Measurements from ENCODE around the gene FBXL15. TPM values are rescaled to one million over a fixed set of nuclear protein-coding genes. Genes with fewer than 3 reads are reported as not detected.

FBXL15 gene
- total and polyA plus RNA-seq, 2 of the 13 experiments (the other 11 are each of a cell fraction or from before 2014, with no cell fraction given) = 4.3 to 8.3 TPM

GRCh38 chr10:102450374-102451104 is 29.9 kb downstream of the FBXL15 start (continued):
- TF ChIP-seq ATM (IDR thresholded peaks at IDR 0.05; ENCODE audit: borderline replicate concordance) (no peak), MZF1 (CRISPR knock-in tag; IDR thresholded peaks at IDR 0.05; ENCODE audit: borderline replicate concordance) (no peak), SP4 (CRISPR knock-in tag; IDR thresholded peaks at IDR 0.05) (peak; percentile 86), EZH2 (conservative IDR thresholded peaks at IDR 0.05; ENCODE audit: low read depth, low read length) (no peak), TRIM22 (IDR thresholded peaks at IDR 0.05) (no peak), TCF7L2 (IDR thresholded peaks at IDR 0.05; ENCODE audit: low read depth, low read length) (no peak), ZSCAN9 (CRISPR knock-in tag; IDR thresholded peaks at IDR 0.05; ENCODE audit: borderline replicate concordance) (no peak), STAT5B (CRISPR knock-in tag; IDR thresholded peaks at IDR 0.05) (no peak), MYC (CRISPR knock-in tag; IDR thresholded peaks at IDR 0.05; ENCODE audit: borderline replicate concordance) (peak; percentile 88), THAP11 (CRISPR knock-in tag; IDR thresholded peaks at IDR 0.05) (peak; percentile 72), HNRNPLL (IDR thresholded peaks at IDR 0.05; ENCODE audit: low read depth, low read length, poor library complexity, severe bottlenecking) (peak; percentile 67), SNAPC2 (CRISPR knock-in tag; IDR thresholded peaks at IDR 0.05) (peak; percentile 77; the same call in 1 of the 2 replicates), ZNF3 (CRISPR knock-in tag; IDR thresholded peaks at IDR 0.05) (no peak), PLRG1 (conservative IDR thresholded peaks at IDR 0.05) (no peak), GATA4 (IDR thresholded peaks at IDR 0.05; ENCODE audit: borderline replicate concordance, low read depth) (no peak), BATF2 (CRISPR knock-in tag; IDR thresholded peaks at IDR 0.05) (0 out of 2 replicates have a peak, but pooled peaks have one; percentile 50), SYNCRIP (IDR thresholded peaks at IDR 0.05; ENCODE audit: insufficient read depth, low read depth, low read length) (no peak), IRF2 (CRISPR knock-in tag; IDR thresholded peaks at IDR 0.05) (0 out of 2 replicates have a peak, but pooled peaks have one; percentile 17), JUN (CRISPR knock-in tag; IDR thresholded peaks at IDR 0.05) (0 out of 2 replicates have a peak, but pooled peaks have one; percentile 69), ZNF354B (CRISPR knock-in tag; IDR thresholded peaks at IDR 0.05) (peak; percentile 78; the same call in 1 of the 2 replicates), ZZZ3 (CRISPR knock-in tag; IDR thresholded peaks at IDR 0.05; ENCODE audit: borderline replicate concordance) (0 out of 2 replicates have a peak, but pooled peaks have one; percentile 26), ZNF792 (CRISPR knock-in tag; IDR thresholded peaks at IDR 0.05) (0 out of 2 replicates have a peak, but pooled peaks have one; percentile 14)
- TF ChIP-seq, protein P1, sequence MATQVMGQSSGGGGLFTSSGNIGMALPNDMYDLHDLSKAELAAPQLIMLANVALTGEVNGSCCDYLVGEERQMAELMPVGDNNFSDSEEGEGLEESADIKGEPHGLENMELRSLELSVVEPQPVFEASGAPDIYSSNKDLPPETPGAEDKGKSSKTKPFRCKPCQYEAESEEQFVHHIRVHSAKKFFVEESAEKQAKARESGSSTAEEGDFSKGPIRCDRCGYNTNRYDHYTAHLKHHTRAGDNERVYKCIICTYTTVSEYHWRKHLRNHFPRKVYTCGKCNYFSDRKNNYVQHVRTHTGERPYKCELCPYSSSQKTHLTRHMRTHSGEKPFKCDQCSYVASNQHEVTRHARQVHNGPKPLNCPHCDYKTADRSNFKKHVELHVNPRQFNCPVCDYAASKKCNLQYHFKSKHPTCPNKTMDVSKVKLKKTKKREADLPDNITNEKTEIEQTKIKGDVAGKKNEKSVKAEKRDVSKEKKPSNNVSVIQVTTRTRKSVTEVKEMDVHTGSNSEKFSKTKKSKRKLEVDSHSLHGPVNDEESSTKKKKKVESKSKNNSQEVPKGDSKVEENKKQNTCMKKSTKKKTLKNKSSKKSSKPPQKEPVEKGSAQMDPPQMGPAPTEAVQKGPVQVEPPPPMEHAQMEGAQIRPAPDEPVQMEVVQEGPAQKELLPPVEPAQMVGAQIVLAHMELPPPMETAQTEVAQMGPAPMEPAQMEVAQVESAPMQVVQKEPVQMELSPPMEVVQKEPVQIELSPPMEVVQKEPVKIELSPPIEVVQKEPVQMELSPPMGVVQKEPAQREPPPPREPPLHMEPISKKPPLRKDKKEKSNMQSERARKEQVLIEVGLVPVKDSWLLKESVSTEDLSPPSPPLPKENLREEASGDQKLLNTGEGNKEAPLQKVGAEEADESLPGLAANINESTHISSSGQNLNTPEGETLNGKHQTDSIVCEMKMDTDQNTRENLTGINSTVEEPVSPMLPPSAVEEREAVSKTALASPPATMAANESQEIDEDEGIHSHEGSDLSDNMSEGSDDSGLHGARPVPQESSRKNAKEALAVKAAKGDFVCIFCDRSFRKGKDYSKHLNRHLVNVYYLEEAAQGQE (IDR thresholded peaks at IDR 0.05; ENCODE audit: borderline replicate concordance in 1 of 2, low read depth in 1 of 2, low read length in 2 of 2) = no peak
- TF ChIP-seq, protein P2, sequence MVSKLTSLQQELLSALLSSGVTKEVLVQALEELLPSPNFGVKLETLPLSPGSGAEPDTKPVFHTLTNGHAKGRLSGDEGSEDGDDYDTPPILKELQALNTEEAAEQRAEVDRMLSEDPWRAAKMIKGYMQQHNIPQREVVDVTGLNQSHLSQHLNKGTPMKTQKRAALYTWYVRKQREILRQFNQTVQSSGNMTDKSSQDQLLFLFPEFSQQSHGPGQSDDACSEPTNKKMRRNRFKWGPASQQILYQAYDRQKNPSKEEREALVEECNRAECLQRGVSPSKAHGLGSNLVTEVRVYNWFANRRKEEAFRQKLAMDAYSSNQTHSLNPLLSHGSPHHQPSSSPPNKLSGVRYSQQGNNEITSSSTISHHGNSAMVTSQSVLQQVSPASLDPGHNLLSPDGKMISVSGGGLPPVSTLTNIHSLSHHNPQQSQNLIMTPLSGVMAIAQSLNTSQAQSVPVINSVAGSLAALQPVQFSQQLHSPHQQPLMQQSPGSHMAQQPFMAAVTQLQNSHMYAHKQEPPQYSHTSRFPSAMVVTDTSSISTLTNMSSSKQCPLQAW (CRISPR knock-in tag; IDR thresholded peaks at IDR 0.05) = no peak

Data from HepG2 (cell line).